GM12875 (cell line): ENCODE measurements around the gene PLEKHH2.

ENCODE experiments used
- H3K4me3 ChIP-seq: one replicate; pipeline ENCODE4 v1.5.1; 2011; ENCODE audit warnings: low read depth, low read length, control low read depth
- CTCF ChIP-seq: IDR thresholded peaks from 2 replicates; pipeline ENCODE4 v1.5.1; 2011; ENCODE audit warnings: low read depth, mild to moderate bottlenecking, control low read depth, inconsistent platforms, low read length, moderate library complexity, borderline replicate concordance; ENCODE audit not compliant: insufficient read depth

The PLEKHH2 gene

GRCh38 chr2:43708178-43708577 is 71.1 kb downstream of the PLEKHH2 start:
- TF ChIP-seq CTCF, result no peak
- no peak overlapping the region for H3K4me3 ChIP-seq

GRCh38 chr2:43708891-43709290 is 71.8 kb downstream of the PLEKHH2 start:
- TF ChIP-seq CTCF, result no peak
- H3K4me3 ChIP-seq, result no peak overlapping the region

GRCh38 chr2:43710866-43711265 is 73.8 kb downstream of the PLEKHH2 start:
- no peak overlapping the region for H3K4me3 ChIP-seq
- TF ChIP-seq CTCF, result no peak

- no peak overlapping the region for H3K4me3 ChIP-seq
- TF ChIP-seq CTCF, result no peak
Measured at GRCh38 chr2:43714164-43714563, 77.1 kb downstream of the PLEKHH2 start.

GRCh38 chr2:43715300-43716098 is 78.4 kb downstream of the PLEKHH2 start:
- no peak for TF ChIP-seq CTCF
- H3K4me3 ChIP-seq, result no peak overlapping the region

GRCh38 chr2:43717322-43717721 is 80.3 kb downstream of the PLEKHH2 start:
- no peak overlapping the region for H3K4me3 ChIP-seq
- TF ChIP-seq CTCF, result no peak

- H3K4me3 ChIP-seq, result no peak overlapping the region
- no peak for TF ChIP-seq CTCF
Measured at GRCh38 chr2:43718530-43719124, 81.6 kb downstream of the PLEKHH2 start.
